Mesothelial cell of epicardium (in vitro differentiated cells): ENCODE results near the gene PFKP. TPM values are rescaled to one million over a fixed set of nuclear protein-coding genes. Genes with fewer than 3 reads are reported as not detected.

Source experiments
- DNase-seq, 2 experiments: peaks; one replicate each; pipeline ENCODE4 v3.0.0; 2021; ENCODE audit warnings: low spot score in 2 of 2; ENCODE audit not compliant: unreplicated experiment in 2 of 2
- H3K27ac Mint-ChIP-seq: 2 replicates; pipeline ENCODE4 v1.8.0; 2021; ENCODE audit warnings: mixed read lengths
- H3K27me3 Mint-ChIP-seq: 2 replicates; pipeline ENCODE4 v1.8.0; 2021; ENCODE audit warnings: low read depth, mixed read lengths
- H3K36me3 Mint-ChIP-seq: 2 replicates; pipeline ENCODE4 v1.8.0; 2021; ENCODE audit warnings: mixed read lengths
- H3K4me1 Mint-ChIP-seq: 2 replicates; pipeline ENCODE4 v1.8.0; 2021; ENCODE audit warnings: mixed read lengths
- H3K4me3 Mint-ChIP-seq: 2 replicates; pipeline ENCODE4 v1.8.0; 2021; ENCODE audit warnings: mild to moderate bottlenecking, moderate library complexity, mixed read lengths
- H3K9me3 Mint-ChIP-seq: 2 replicates; pipeline ENCODE4 v1.8.0; 2021; ENCODE audit warnings: mixed read lengths
- CTCF ChIP-seq: fragments of 200-600 bp; sonication (generic); IDR thresholded peaks from one replicate; pipeline ENCODE4 v1.5.0; 2021; ENCODE audit warnings: antibody characterized with exemption; ENCODE audit not compliant: unreplicated experiment
- total RNA-seq: library from RNA; stranded (reverse); gene quantifications from 3 replicates; pipeline ENCODE4 v1.2.1, GENCODE V29; 2021

Gene PFKP
- total RNA-seq, 1 donor from 2014 or later: 35.3 TPM

- no peaks in the 10 kb centered on the region for H3K27me3 Mint-ChIP-seq
- no peaks in the 10 kb centered on the region for H3K9me3 Mint-ChIP-seq
- H3K36me3 Mint-ChIP-seq: peaks cover 25% of the 10 kb centered on the region
- TF ChIP-seq CTCF: no peak
- H3K27ac Mint-ChIP-seq: peak overlapping the region; percentile 4
- H3K4me1 Mint-ChIP-seq: peaks cover 10% of the 10 kb centered on the region
- H3K4me3 Mint-ChIP-seq: no peak overlapping the region
- DNase-seq: no peak
These were observed 58.9 kb downstream of the PFKP start for GRCh38 chr10:3126249-3126648.

GRCh38 chr10:3126741-3127346 lies 59.5 kb downstream of the PFKP start:
- no peak overlapping the region for H3K4me3 Mint-ChIP-seq
- no peaks in the 10 kb centered on the region for H3K9me3 Mint-ChIP-seq
- H3K36me3 Mint-ChIP-seq: peaks cover 26% of the 10 kb centered on the region

GRCh38 chr10:3127921-3128320 lies 60.6 kb downstream of the PFKP start:
- H3K27ac Mint-ChIP-seq: no peak overlapping the region
- no peak for TF ChIP-seq CTCF
- no peak overlapping the region for H3K4me3 Mint-ChIP-seq

More at GRCh38 chr10:3126741-3127346, 59.5 kb downstream of the PFKP start:
- peaks cover 10% of the 10 kb centered on the region for H3K4me1 Mint-ChIP-seq
- TF ChIP-seq CTCF: no peak
- H3K27me3 Mint-ChIP-seq: no peaks in the 10 kb centered on the region
- H3K27ac Mint-ChIP-seq: peak overlapping the region; percentile 4
- no peak for DNase-seq

GRCh38 chr10:3128379-3129130 lies 61.2 kb downstream of the PFKP start:
- Mint-ChIP-seq H3K36me3 (peaks cover 36% of the 10 kb centered on the region), H3K4me3 (no peak overlapping the region), H3K9me3 (no peaks in the 10 kb centered on the region), H3K27me3 (no peaks in the 10 kb centered on the region), H3K27ac (no peak overlapping the region), H3K4me1 (peaks cover 10% of the 10 kb centered on the region)
- no peak for DNase-seq
- no peak for TF ChIP-seq CTCF

More at GRCh38 chr10:3127921-3128320, 60.6 kb downstream of the PFKP start:
- DNase-seq: no peak
- Mint-ChIP-seq H3K27me3 (no peaks in the 10 kb centered on the region), H3K9me3 (no peaks in the 10 kb centered on the region), H3K36me3 (peaks cover 33% of the 10 kb centered on the region), H3K4me1 (peaks cover 10% of the 10 kb centered on the region)

GRCh38 chr10:3129581-3130340 lies 62.4 kb downstream of the PFKP start:
- Mint-ChIP-seq H3K27ac (no peak overlapping the region), H3K4me3 (no peak overlapping the region), H3K27me3 (no peaks in the 10 kb centered on the region), H3K36me3 (peaks cover 47% of the 10 kb centered on the region), H3K9me3 (peaks cover 3% of the 10 kb centered on the region), H3K4me1 (peaks cover 10% of the 10 kb centered on the region)
- DNase-seq: no peak
- TF ChIP-seq CTCF: no peak
